ENCODE results near the gene DGKG. TPM values are rescaled to one million over a fixed set of nuclear protein-coding genes. Genes with fewer than 3 reads are reported as not detected.

The DGKG gene
- total and polyA plus RNA-seq, 2 donors (not counting 1 experiment from before 2014, with no cell fraction given): 0.67 to 10.9 TPM

GRCh38 chr3:186133980-186134379 lies 228.1 kb downstream of the DGKG start:
- no peak overlapping the region for H3K27ac ChIP-seq (ENCODE audit: low read length in 2 of 2)
- H3K4me2 ChIP-seq (replicated peaks; ENCODE audit: low read depth, low read length, poor library complexity, severe bottlenecking): no peak overlapping the region
- no peaks in the 10 kb centered on the region for H3K79me2 ChIP-seq (ENCODE audit: control insufficient read depth, insufficient read depth, low read length)
- DNase-seq (no peak), ATAC-seq (ENCODE audit: low read depth) (no peak)
- no peak overlapping the region for H3K9ac ChIP-seq (ENCODE audit: low read length)
- POLR2A ChIA-PET: no interaction called here
- TF ChIP-seq CTCF (IDR thresholded peaks at IDR 0.05): no peak
- no peak for TF ChIP-seq EZH2 (IDR thresholded peaks at IDR 0.05; ENCODE audit: borderline replicate concordance, insufficient read depth, low read depth, low read length, poor library complexity, severe bottlenecking)
- intact Hi-C loops (cut with micrococcal nuclease): no loop called here
- Mint-ChIP-seq H3K27me3 (no peaks in the 10 kb centered on the region), H3K9me3 (ENCODE audit: insufficient read depth) (no peaks in the 10 kb centered on the region), H3K27ac (no peak overlapping the region), H3K4me1 (no peaks in the 10 kb centered on the region), H3K4me3 (no peak overlapping the region)
- H3K9me3 ChIP-seq (ENCODE audit: control extremely low read depth in 1 of 3, control insufficient read depth in 2 of 3, insufficient read depth in 1 of 3, low read length in 2 of 3): no peaks in the 10 kb centered on the region
- no peak overlapping the region for H2AFZ ChIP-seq (ENCODE audit: insufficient read depth, low read depth, low read length, poor library complexity, severe bottlenecking)
- WGBS (ENCODE audit: insufficient coverage): 98% methylated on average over 4 of the region's 5 CpGs
- H3K36me3 ChIP-seq (replicated peaks in 1 of 2; ENCODE audit: control extremely low read depth in 1 of 2, control insufficient read depth in 1 of 2, extremely low read depth in 1 of 2, insufficient read depth in 2 of 2, low read length in 1 of 2): no peaks in the 10 kb centered on the region
- H3K27me3 ChIP-seq (replicated peaks in 1 of 4; ENCODE audit: control extremely low read depth in 1 of 4, control insufficient read depth in 3 of 4, insufficient read depth in 4 of 4, low read length in 3 of 4): no peaks in the 10 kb centered on the region
- H3K4me3 ChIP-seq (ENCODE audit: control extremely low read depth in 1 of 5, extremely low read depth in 1 of 5, insufficient read depth in 1 of 5, low read depth in 2 of 5, low read length in 4 of 5): no peak overlapping the region
- no peaks in the 10 kb centered on the region for H4K20me1 ChIP-seq (ENCODE audit: control insufficient read depth, insufficient read depth, low read length, poor library complexity, severe bottlenecking)
- CTCF ChIA-PET: interaction anchor here (0.5 to 0.6 kb wide), 2 partner anchors 13 to 258 kb away, joined by 3 read pairs; no protein-coding TSS in a partner anchor
- H3K4me1 ChIP-seq (ENCODE audit: control insufficient read depth in 2 of 2, insufficient read depth in 2 of 2, low read length in 2 of 2): no peaks in the 10 kb centered on the region

GRCh38 chr3:186132487-186132886 lies 229.5 kb downstream of the DGKG start:
- no peaks in the 10 kb centered on the region for H3K4me1 Mint-ChIP-seq
- H3K36me3 ChIP-seq (replicated peaks in 1 of 2; ENCODE audit: control extremely low read depth in 1 of 2, control insufficient read depth in 1 of 2, extremely low read depth in 1 of 2, insufficient read depth in 2 of 2, low read length in 1 of 2): no peaks in the 10 kb centered on the region
- no peak overlapping the region for H3K4me3 ChIP-seq (ENCODE audit: control extremely low read depth in 1 of 5, extremely low read depth in 1 of 5, insufficient read depth in 1 of 5, low read depth in 2 of 5, low read length in 4 of 5)
- TF ChIP-seq CTCF (IDR thresholded peaks at IDR 0.05) (no peak), EZH2 (IDR thresholded peaks at IDR 0.05; ENCODE audit: borderline replicate concordance, insufficient read depth, low read depth, low read length, poor library complexity, severe bottlenecking) (no peak)
- ChIA-PET CTCF (no interaction called here), POLR2A (no interaction called here)
- 95% methylated on average over 2 of the region's 2 CpGs for WGBS (ENCODE audit: insufficient coverage)
- H3K79me2 ChIP-seq (ENCODE audit: control insufficient read depth, insufficient read depth, low read length): no peaks in the 10 kb centered on the region
- intact Hi-C loops (cut with micrococcal nuclease): no loop called here
- ATAC-seq (ENCODE audit: low read depth) (no peak), DNase-seq (no peak)
- no peaks in the 10 kb centered on the region for H3K9me3 Mint-ChIP-seq (ENCODE audit: insufficient read depth)
- no peak overlapping the region for H3K9ac ChIP-seq (ENCODE audit: low read length)
- no peak overlapping the region for H3K27ac ChIP-seq (ENCODE audit: low read length in 2 of 2)
- no peak overlapping the region for H3K4me3 Mint-ChIP-seq
- no peaks in the 10 kb centered on the region for H3K9me3 ChIP-seq (ENCODE audit: control extremely low read depth in 1 of 3, control insufficient read depth in 2 of 3, insufficient read depth in 1 of 3, low read length in 2 of 3)
- H2AFZ ChIP-seq (ENCODE audit: insufficient read depth, low read depth, low read length, poor library complexity, severe bottlenecking): no peak overlapping the region
- no peaks in the 10 kb centered on the region for H3K4me1 ChIP-seq (ENCODE audit: control insufficient read depth in 2 of 2, insufficient read depth in 2 of 2, low read length in 2 of 2)
- no peak overlapping the region for H3K4me2 ChIP-seq (replicated peaks; ENCODE audit: low read depth, low read length, poor library complexity, severe bottlenecking)
- H3K27me3 Mint-ChIP-seq: no peaks in the 10 kb centered on the region
- H3K27ac Mint-ChIP-seq: no peak overlapping the region
- H4K20me1 ChIP-seq (ENCODE audit: control insufficient read depth, insufficient read depth, low read length, poor library complexity, severe bottlenecking): no peaks in the 10 kb centered on the region
- no peaks in the 10 kb centered on the region for H3K27me3 ChIP-seq (replicated peaks in 1 of 4; ENCODE audit: control extremely low read depth in 1 of 4, control insufficient read depth in 3 of 4, insufficient read depth in 4 of 4, low read length in 3 of 4)

Measured in B cell (primary cell).